ENCODE results near the gene DSCAML1.

The DSCAML1 gene

GRCh38 chr11:117510646-117511045 is 286.4 kb downstream of the DSCAML1 start:
- H3K4me1 Mint-ChIP-seq (ENCODE audit: low read depth), result no peaks in the 10 kb centered on the region
- no peaks in the 10 kb centered on the region for H3K36me3 Mint-ChIP-seq (ENCODE audit: low read depth)
- H3K27me3 Mint-ChIP-seq (ENCODE audit: low read depth), result no peaks in the 10 kb centered on the region
- no peak overlapping the region for H3K4me3 Mint-ChIP-seq
- no peak overlapping the region for H3K27ac Mint-ChIP-seq
- no peaks in the 10 kb centered on the region for H3K9me3 Mint-ChIP-seq
- DNase-seq (ENCODE audit: low spot score), result no peak

- Mint-ChIP-seq H3K4me3 (no peak overlapping the region), H3K27me3 (ENCODE audit: low read depth) (no peaks in the 10 kb centered on the region)
- DNase-seq (ENCODE audit: low spot score), result no peak
Observed at GRCh38 chr11:117509543-117509942, 287.5 kb downstream of the DSCAML1 start.

GRCh38 chr11:117506971-117507370 is 290.0 kb downstream of the DSCAML1 start:
- Mint-ChIP-seq H3K36me3 (ENCODE audit: low read depth) (no peaks in the 10 kb centered on the region), H3K4me3 (no peak overlapping the region), H3K27ac (no peak overlapping the region), H3K27me3 (ENCODE audit: low read depth) (no peaks in the 10 kb centered on the region), H3K9me3 (no peaks in the 10 kb centered on the region), H3K4me1 (ENCODE audit: low read depth) (no peaks in the 10 kb centered on the region)
- no peak for DNase-seq (ENCODE audit: low spot score)

More at GRCh38 chr11:117509543-117509942, 287.5 kb downstream of the DSCAML1 start:
- Mint-ChIP-seq H3K27ac (no peak overlapping the region), H3K36me3 (ENCODE audit: low read depth) (no peaks in the 10 kb centered on the region), H3K9me3 (no peaks in the 10 kb centered on the region), H3K4me1 (ENCODE audit: low read depth) (no peaks in the 10 kb centered on the region)

- no peaks in the 10 kb centered on the region for H3K4me1 Mint-ChIP-seq (ENCODE audit: low read depth)
- H3K4me3 Mint-ChIP-seq, result no peak overlapping the region
- H3K27ac Mint-ChIP-seq, result no peak overlapping the region
- DNase-seq (ENCODE audit: low spot score), result no peak
- H3K27me3 Mint-ChIP-seq (ENCODE audit: low read depth), result no peaks in the 10 kb centered on the region
- H3K36me3 Mint-ChIP-seq (ENCODE audit: low read depth), result no peaks in the 10 kb centered on the region
- no peaks in the 10 kb centered on the region for H3K9me3 Mint-ChIP-seq
Observed at GRCh38 chr11:117505285-117505970, 291.6 kb downstream of the DSCAML1 start.

GRCh38 chr11:117502779-117503100 is 294.3 kb downstream of the DSCAML1 start:
- Mint-ChIP-seq H3K4me1 (ENCODE audit: low read depth) (no peaks in the 10 kb centered on the region), H3K4me3 (no peak overlapping the region), H3K9me3 (no peaks in the 10 kb centered on the region)

GRCh38 chr11:117502015-117502778 is 294.8 kb downstream of the DSCAML1 start:
- no peak for DNase-seq (ENCODE audit: low spot score)
- no peaks in the 10 kb centered on the region for H3K36me3 Mint-ChIP-seq (ENCODE audit: low read depth)
- H3K4me3 Mint-ChIP-seq, result no peak overlapping the region
- no peaks in the 10 kb centered on the region for H3K4me1 Mint-ChIP-seq (ENCODE audit: low read depth)
- H3K27ac Mint-ChIP-seq, result no peak overlapping the region
- no peaks in the 10 kb centered on the region for H3K27me3 Mint-ChIP-seq (ENCODE audit: low read depth)
- H3K9me3 Mint-ChIP-seq, result no peaks in the 10 kb centered on the region

More at GRCh38 chr11:117502779-117503100, 294.3 kb downstream of the DSCAML1 start:
- H3K27me3 Mint-ChIP-seq (ENCODE audit: low read depth), result no peaks in the 10 kb centered on the region
- no peak for DNase-seq (ENCODE audit: low spot score)
- H3K27ac Mint-ChIP-seq, result no peak overlapping the region
- no peaks in the 10 kb centered on the region for H3K36me3 Mint-ChIP-seq (ENCODE audit: low read depth)

GRCh38 chr11:117501237-117501898 is 295.6 kb downstream of the DSCAML1 start:
- Mint-ChIP-seq H3K9me3 (no peaks in the 10 kb centered on the region), H3K27me3 (ENCODE audit: low read depth) (no peaks in the 10 kb centered on the region), H3K4me3 (no peak overlapping the region), H3K4me1 (ENCODE audit: low read depth) (no peaks in the 10 kb centered on the region), H3K36me3 (ENCODE audit: low read depth) (no peaks in the 10 kb centered on the region), H3K27ac (no peak overlapping the region)
- no peak for DNase-seq (ENCODE audit: low spot score)

- no peaks in the 10 kb centered on the region for H3K4me1 Mint-ChIP-seq (ENCODE audit: low read depth)
- H3K36me3 Mint-ChIP-seq (ENCODE audit: low read depth), result no peaks in the 10 kb centered on the region
- no peak overlapping the region for H3K27ac Mint-ChIP-seq
- no peak overlapping the region for H3K4me3 Mint-ChIP-seq
- H3K9me3 Mint-ChIP-seq, result no peaks in the 10 kb centered on the region
- DNase-seq (ENCODE audit: low spot score), result no peak
- no peaks in the 10 kb centered on the region for H3K27me3 Mint-ChIP-seq (ENCODE audit: low read depth)
Observed at GRCh38 chr11:117498791-117499190, 298.2 kb downstream of the DSCAML1 start.

- no peaks in the 10 kb centered on the region for H3K36me3 Mint-ChIP-seq (ENCODE audit: low read depth)
- no peaks in the 10 kb centered on the region for H3K9me3 Mint-ChIP-seq
- no peak overlapping the region for H3K27ac Mint-ChIP-seq
- no peaks in the 10 kb centered on the region for H3K4me1 Mint-ChIP-seq (ENCODE audit: low read depth)
- no peak overlapping the region for H3K4me3 Mint-ChIP-seq
- peaks cover 4% of the 10 kb centered on the region for H3K27me3 Mint-ChIP-seq (ENCODE audit: low read depth)
- no peak for DNase-seq (ENCODE audit: low spot score)
Observed at GRCh38 chr11:117497206-117497951, 299.6 kb downstream of the DSCAML1 start.

GRCh38 chr11:117495357-117495756 is 301.7 kb downstream of the DSCAML1 start:
- no peaks in the 10 kb centered on the region for H3K9me3 Mint-ChIP-seq
- H3K4me3 Mint-ChIP-seq, result no peak overlapping the region
- no peak overlapping the region for H3K27ac Mint-ChIP-seq
- peaks cover 8% of the 10 kb centered on the region for H3K27me3 Mint-ChIP-seq (ENCODE audit: low read depth)
- no peaks in the 10 kb centered on the region for H3K4me1 Mint-ChIP-seq (ENCODE audit: low read depth)
- no peaks in the 10 kb centered on the region for H3K36me3 Mint-ChIP-seq (ENCODE audit: low read depth)
- DNase-seq (ENCODE audit: low spot score), result no peak

- no peak overlapping the region for H3K4me3 Mint-ChIP-seq
- no peaks in the 10 kb centered on the region for H3K9me3 Mint-ChIP-seq
- no peaks in the 10 kb centered on the region for H3K4me1 Mint-ChIP-seq (ENCODE audit: low read depth)
- no peak overlapping the region for H3K27ac Mint-ChIP-seq
- no peak for DNase-seq (ENCODE audit: low spot score)
- no peaks in the 10 kb centered on the region for H3K36me3 Mint-ChIP-seq (ENCODE audit: low read depth)
- H3K27me3 Mint-ChIP-seq (ENCODE audit: low read depth), result peaks cover 10% of the 10 kb centered on the region
Observed at GRCh38 chr11:117492578-117493251, 304.3 kb downstream of the DSCAML1 start.

- Mint-ChIP-seq H3K27ac (no peak overlapping the region), H3K9me3 (no peaks in the 10 kb centered on the region), H3K27me3 (ENCODE audit: low read depth) (peaks cover 10% of the 10 kb centered on the region), H3K4me1 (ENCODE audit: low read depth) (no peaks in the 10 kb centered on the region), H3K36me3 (ENCODE audit: low read depth) (no peaks in the 10 kb centered on the region), H3K4me3 (no peak overlapping the region)
- no peak for DNase-seq (ENCODE audit: low spot score)
Observed at GRCh38 chr11:117490911-117491310, 306.1 kb downstream of the DSCAML1 start.

GRCh38 chr11:117489999-117490679 is 306.9 kb downstream of the DSCAML1 start:
- H3K4me1 Mint-ChIP-seq (ENCODE audit: low read depth), result no peaks in the 10 kb centered on the region
- H3K36me3 Mint-ChIP-seq (ENCODE audit: low read depth), result no peaks in the 10 kb centered on the region
- no peak overlapping the region for H3K4me3 Mint-ChIP-seq
- H3K27me3 Mint-ChIP-seq (ENCODE audit: low read depth), result peaks cover 10% of the 10 kb centered on the region
- no peaks in the 10 kb centered on the region for H3K9me3 Mint-ChIP-seq
- no peak for DNase-seq (ENCODE audit: low spot score)
- H3K27ac Mint-ChIP-seq, result no peak overlapping the region
